ENCODE results near the gene KPRP. TPM values are rescaled to one million over a fixed set of nuclear protein-coding genes. Genes with fewer than 3 reads are reported as not detected.

The KPRP gene
- total RNA-seq, 4 donors from 2014 or later, result not detected

DNA sequence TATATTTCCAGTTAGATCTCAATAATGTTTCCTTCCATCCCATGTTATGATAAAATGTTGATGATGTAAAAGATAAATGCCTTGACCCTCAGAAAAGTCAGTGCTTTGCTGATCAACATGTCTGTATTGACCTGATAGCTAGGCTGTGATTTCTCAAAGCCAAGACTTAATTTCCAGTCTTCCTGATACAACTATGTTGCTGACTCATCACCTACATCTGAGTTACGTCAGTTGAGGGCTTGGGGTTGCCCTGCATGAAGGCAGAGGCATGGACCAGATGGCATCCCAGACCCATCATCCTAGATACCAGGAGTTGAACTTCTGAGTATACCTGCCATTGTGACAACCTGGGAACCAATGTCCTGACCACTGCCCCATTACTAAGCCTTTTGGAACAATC, 43.5 kb downstream of the KPRP start:
- H3K27me3 ChIP-seq, result peaks cover 0 to 4% (median 0%) of the 10 kb centered on the region in 4 donors
- H3K9me3 ChIP-seq, result no peaks in the 10 kb centered on the region
- H3K4me1 ChIP-seq, result peaks cover 0 to 4% (median 0%) of the 10 kb centered on the region in 4 donors
- H3K36me3 ChIP-seq, result no peaks in the 10 kb centered on the region
- H3K27ac ChIP-seq (replicated peaks in 1 of 4), result no peak overlapping the region
- no peak overlapping the region for H3K4me3 ChIP-seq
- TF ChIP-seq, protein P1, sequence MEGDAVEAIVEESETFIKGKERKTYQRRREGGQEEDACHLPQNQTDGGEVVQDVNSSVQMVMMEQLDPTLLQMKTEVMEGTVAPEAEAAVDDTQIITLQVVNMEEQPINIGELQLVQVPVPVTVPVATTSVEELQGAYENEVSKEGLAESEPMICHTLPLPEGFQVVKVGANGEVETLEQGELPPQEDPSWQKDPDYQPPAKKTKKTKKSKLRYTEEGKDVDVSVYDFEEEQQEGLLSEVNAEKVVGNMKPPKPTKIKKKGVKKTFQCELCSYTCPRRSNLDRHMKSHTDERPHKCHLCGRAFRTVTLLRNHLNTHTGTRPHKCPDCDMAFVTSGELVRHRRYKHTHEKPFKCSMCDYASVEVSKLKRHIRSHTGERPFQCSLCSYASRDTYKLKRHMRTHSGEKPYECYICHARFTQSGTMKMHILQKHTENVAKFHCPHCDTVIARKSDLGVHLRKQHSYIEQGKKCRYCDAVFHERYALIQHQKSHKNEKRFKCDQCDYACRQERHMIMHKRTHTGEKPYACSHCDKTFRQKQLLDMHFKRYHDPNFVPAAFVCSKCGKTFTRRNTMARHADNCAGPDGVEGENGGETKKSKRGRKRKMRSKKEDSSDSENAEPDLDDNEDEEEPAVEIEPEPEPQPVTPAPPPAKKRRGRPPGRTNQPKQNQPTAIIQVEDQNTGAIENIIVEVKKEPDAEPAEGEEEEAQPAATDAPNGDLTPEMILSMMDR (IDR thresholded peaks at IDR 0.05), result no peak
- TF ChIP-seq EP300 (IDR thresholded peaks at IDR 0.05) (no peak), POLR2AphosphoS5 (IDR thresholded peaks at IDR 0.05) (no peak), POLR2A (IDR thresholded peaks at IDR 0.05; ENCODE audit: low read depth) (no peak)
- intact Hi-C loops (cut with DNase I), result no loop called here
- no peak for DNase-seq (ENCODE audit: extremely low spot score)
- WGBS, result 83% methylated on average over 1 of the region's 1 CpG

DNA sequence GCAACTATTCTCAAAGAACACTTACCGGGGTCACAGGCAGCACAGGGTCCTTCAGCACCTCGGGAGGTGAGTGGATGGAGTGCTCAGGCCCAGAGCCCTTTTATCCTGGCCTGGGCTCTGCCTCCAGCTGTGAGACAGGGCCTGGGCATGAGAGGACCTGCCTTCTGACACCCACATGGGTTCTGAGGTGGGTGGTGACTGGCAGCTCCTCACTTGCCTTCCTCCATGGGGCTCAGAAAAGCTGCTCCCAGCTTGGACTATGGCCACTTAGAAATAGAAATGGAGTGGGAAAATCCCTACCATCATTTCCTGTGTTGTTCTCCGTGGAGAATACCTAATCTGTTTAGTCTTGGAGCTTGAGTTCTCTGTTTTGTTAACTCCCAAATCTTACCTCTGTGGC, 48.8 kb downstream of the KPRP start, which contains the start of gene LCE1C:
Gene LCE1C, minus strand, starts transcription at position 76 of the 400 bp plus-strand sequence. CDS start 1,173 bp downstream, outside the sequence.
- DNase-seq (ENCODE audit: extremely low spot score), result no peak
- no peak within 1 kb of the TSS for H3K4me3 ChIP-seq
- H3K4me1 ChIP-seq, result peaks cover 0 to 4% (median 0%) of the 10 kb centered on the region in 4 donors
- intact Hi-C loops (cut with DNase I), result no loop called here
- H3K27me3 ChIP-seq, result peaks cover 0 to 4% (median 0%) of the 10 kb centered on the region in 4 donors
- no peak for TF ChIP-seq POLR2A (IDR thresholded peaks at IDR 0.05; ENCODE audit: low read depth)
- no peak for TF ChIP-seq EP300 (IDR thresholded peaks at IDR 0.05)
- no peak for TF ChIP-seq POLR2AphosphoS5 (IDR thresholded peaks at IDR 0.05)
- TF ChIP-seq, protein P1 (IDR thresholded peaks at IDR 0.05), result no peak
- H3K9me3 ChIP-seq, result no peaks in the 10 kb centered on the region
- H3K27ac ChIP-seq (replicated peaks in 1 of 4), result no peak within 1 kb of the TSS
- no peaks in the 10 kb centered on the region for H3K36me3 ChIP-seq
- WGBS, result 58% methylated on average over 3 of the region's 3 CpGs

DNA sequence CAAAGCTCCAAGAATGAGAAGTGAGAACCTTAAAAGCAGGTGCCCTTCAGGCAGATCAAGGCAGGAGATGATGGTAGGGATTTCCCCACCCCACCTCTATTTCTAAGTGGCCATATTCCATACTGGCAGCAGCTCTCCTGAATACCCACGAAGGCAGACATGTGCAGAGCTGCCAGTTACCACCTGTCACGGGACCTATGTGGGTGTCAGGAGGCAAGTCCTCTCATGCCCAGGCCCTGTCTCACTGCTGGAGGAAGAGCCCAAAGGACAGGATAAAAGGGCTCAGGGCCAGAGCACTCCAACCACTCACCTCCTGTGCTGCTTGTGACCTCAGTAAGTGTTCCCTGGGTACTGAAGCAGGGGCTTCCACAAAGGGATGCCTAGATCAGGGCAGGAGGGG, 53.2 kb downstream of the KPRP start:
- Histone ChIP-seq H3K9me3 (no peaks in the 10 kb centered on the region), H3K4me1 (no peaks in the 10 kb centered on the region), H3K4me3 (no peak overlapping the region), H3K27me3 (no peaks in the 10 kb centered on the region), H3K36me3 (no peaks in the 10 kb centered on the region), H3K27ac (replicated peaks in 1 of 4) (no peak overlapping the region)
- intact Hi-C loops (cut with DNase I), result no loop called here
- TF ChIP-seq POLR2AphosphoS5 (IDR thresholded peaks at IDR 0.05), result no peak
- TF ChIP-seq, protein P1 (IDR thresholded peaks at IDR 0.05), result no peak
- no peak for TF ChIP-seq EP300 (IDR thresholded peaks at IDR 0.05)
- TF ChIP-seq POLR2A (IDR thresholded peaks at IDR 0.05; ENCODE audit: low read depth), result no peak
- DNase-seq (ENCODE audit: extremely low spot score), result no peak
- 73% methylated on average over 2 of the region's 2 CpGs for WGBS

Other genes starting within 250 kb of the KPRP start
- not detected for gene LCE5A, start 247.2 kb upstream of the KPRP start, total RNA-seq
- gene CRCT1, start 243.5 kb upstream of the KPRP start, total RNA-seq, result not detected
- gene LCE3E, start 191.2 kb upstream of the KPRP start, total RNA-seq, result not detected
- gene LCE3D, start 177.5 kb upstream of the KPRP start, total RNA-seq, result not detected
- not detected for gene LCE3C, start 157.8 kb upstream of the KPRP start, total RNA-seq
- gene LCE3B, start 144.2 kb upstream of the KPRP start, total RNA-seq, result not detected
- not detected for gene LCE3A, start 134.9 kb upstream of the KPRP start, total RNA-seq
- not detected for gene LCE2D, start 94.6 kb upstream of the KPRP start, total RNA-seq
- gene LCE2C, start 82.7 kb upstream of the KPRP start, total RNA-seq, result not detected
- gene LCE2B, start 71.9 kb upstream of the KPRP start, total RNA-seq, result not detected
- gene LCE2A, start 59.7 kb upstream of the KPRP start, total RNA-seq, result not detected
- not detected for gene LCE4A, start 49.9 kb upstream of the KPRP start, total RNA-seq
- not detected for gene LCE1F, start 17.1 kb downstream of the KPRP start, total RNA-seq
- gene LCE1E, start 28.2 kb downstream of the KPRP start, total RNA-seq, result not detected
- not detected for gene LCE1D, start 38.7 kb downstream of the KPRP start, total RNA-seq
- gene LCE1C, start 48.6 kb downstream of the KPRP start, total RNA-seq, result not detected
- not detected for gene LCE1B, start 53.9 kb downstream of the KPRP start, total RNA-seq
- not detected for gene LCE1A, start 69.4 kb downstream of the KPRP start, total RNA-seq
- gene LCE6A, start 84.8 kb downstream of the KPRP start, total RNA-seq, result not detected
- gene LCE7A, start 102.0 kb downstream of the KPRP start, total RNA-seq, result not detected
- not detected for gene SMCP, start 120.3 kb downstream of the KPRP start, total RNA-seq
- not detected for gene IVL, start 150.5 kb downstream of the KPRP start, total RNA-seq
- gene SPRR5, start 189.2 kb downstream of the KPRP start, total RNA-seq, result not detected
- not detected for gene SPRR4, start 212.6 kb downstream of the KPRP start, total RNA-seq
- gene SPRR1A, start 226.1 kb downstream of the KPRP start, total RNA-seq, result not detected
- 1 to 10 TPM in 2 of 4 donors, not detected in 2; 1.6 to 5.0 TPM for gene SPRR3, start 243.7 kb downstream of the KPRP start, total RNA-seq

Data from esophagus muscularis mucosa (tissue), 4 donors.